ENCODE measurements around the gene CDK14.

CDK14 gene

DNA sequence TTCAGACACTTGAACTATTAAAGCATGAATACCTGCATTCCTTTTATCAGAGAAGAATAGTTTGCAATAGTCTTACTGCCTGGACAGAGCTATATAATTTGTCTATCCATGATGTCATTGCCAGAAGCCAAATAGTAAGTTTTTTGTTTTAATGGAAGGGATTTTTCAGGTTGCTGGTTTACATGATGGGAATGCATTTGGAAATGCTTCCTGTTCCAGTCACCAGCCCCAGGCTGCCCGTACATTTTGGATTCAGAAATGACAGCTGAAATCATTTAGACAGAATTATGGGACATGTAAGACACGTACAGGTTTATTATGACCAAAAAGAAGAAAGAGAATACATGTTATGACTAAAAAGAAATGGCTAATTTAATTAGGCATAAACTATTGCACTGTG lies 293.1 kb downstream of the CDK14 start:
- no peak overlapping the region for H3K9ac ChIP-seq (ENCODE audit: low read length)
- no peak overlapping the region for H2AFZ ChIP-seq (ENCODE audit: low read length)
- TF ChIP-seq, protein P1, sequence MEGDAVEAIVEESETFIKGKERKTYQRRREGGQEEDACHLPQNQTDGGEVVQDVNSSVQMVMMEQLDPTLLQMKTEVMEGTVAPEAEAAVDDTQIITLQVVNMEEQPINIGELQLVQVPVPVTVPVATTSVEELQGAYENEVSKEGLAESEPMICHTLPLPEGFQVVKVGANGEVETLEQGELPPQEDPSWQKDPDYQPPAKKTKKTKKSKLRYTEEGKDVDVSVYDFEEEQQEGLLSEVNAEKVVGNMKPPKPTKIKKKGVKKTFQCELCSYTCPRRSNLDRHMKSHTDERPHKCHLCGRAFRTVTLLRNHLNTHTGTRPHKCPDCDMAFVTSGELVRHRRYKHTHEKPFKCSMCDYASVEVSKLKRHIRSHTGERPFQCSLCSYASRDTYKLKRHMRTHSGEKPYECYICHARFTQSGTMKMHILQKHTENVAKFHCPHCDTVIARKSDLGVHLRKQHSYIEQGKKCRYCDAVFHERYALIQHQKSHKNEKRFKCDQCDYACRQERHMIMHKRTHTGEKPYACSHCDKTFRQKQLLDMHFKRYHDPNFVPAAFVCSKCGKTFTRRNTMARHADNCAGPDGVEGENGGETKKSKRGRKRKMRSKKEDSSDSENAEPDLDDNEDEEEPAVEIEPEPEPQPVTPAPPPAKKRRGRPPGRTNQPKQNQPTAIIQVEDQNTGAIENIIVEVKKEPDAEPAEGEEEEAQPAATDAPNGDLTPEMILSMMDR (IDR thresholded peaks at IDR 0.05; ENCODE audit: low read length): no peak
- TF ChIP-seq EZH2 (IDR thresholded peaks at IDR 0.05; ENCODE audit: borderline replicate concordance, low read length): no peak
- H3F3A ChIP-seq (ENCODE audit: insufficient read depth, low read length): no peaks in the 10 kb centered on the region; the same call in 1 of the 2 replicates
- no peaks in the 10 kb centered on the region for H4K20me1 ChIP-seq (ENCODE audit: insufficient read depth, low read length)
- H3K9me3 ChIP-seq (ENCODE audit: low read length): no peaks in the 10 kb centered on the region
- H3K4me3 ChIP-seq (ENCODE audit: low read depth, low read length, poor library complexity, severe bottlenecking): no peak overlapping the region
- H3K27me3 ChIP-seq (ENCODE audit: insufficient read depth, low read length): no peaks in the 10 kb centered on the region
- H3K4me2 ChIP-seq (ENCODE audit: low read length): no peak overlapping the region
- no peak overlapping the region for H3K27ac ChIP-seq (ENCODE audit: low read depth, low read length, poor library complexity, severe bottlenecking)
- H3K79me2 ChIP-seq (ENCODE audit: insufficient read depth, low read length): no peaks in the 10 kb centered on the region
- peaks cover 22% of the 10 kb centered on the region; the same call in 1 of the 2 replicates for H3K36me3 ChIP-seq (ENCODE audit: insufficient read depth, low read length)
- peaks cover 5% of the 10 kb centered on the region for H3K4me1 ChIP-seq (ENCODE audit: insufficient read depth, low read length, severe bottlenecking)
- H3K9me2 ChIP-seq (ENCODE audit: low read depth, low read length): no peaks in the 10 kb centered on the region

DNA sequence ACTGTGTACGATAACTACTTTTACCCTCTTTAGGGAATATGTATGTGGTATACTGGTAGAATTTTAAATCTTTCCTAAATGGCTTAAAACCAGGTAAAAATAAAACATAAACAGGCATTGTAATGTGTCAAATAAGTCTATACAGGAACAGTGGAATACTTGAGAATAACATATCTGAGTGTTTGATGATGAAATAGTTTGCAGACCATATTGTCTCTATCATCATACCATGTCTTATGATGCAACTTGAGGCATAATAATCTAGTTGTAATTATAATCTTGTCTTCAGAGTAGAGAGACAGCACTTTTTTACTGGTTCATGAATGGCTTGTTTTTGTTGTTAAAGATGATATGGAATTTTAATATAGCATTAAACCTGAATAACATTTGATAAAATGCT lies 293.5 kb downstream of the CDK14 start:
- Histone ChIP-seq H3K4me3 (ENCODE audit: low read depth, low read length, poor library complexity, severe bottlenecking) (no peak overlapping the region), H3F3A (ENCODE audit: insufficient read depth, low read length) (no peaks in the 10 kb centered on the region; the same call in 1 of the 2 replicates), H4K20me1 (ENCODE audit: insufficient read depth, low read length) (no peaks in the 10 kb centered on the region), H3K4me2 (ENCODE audit: low read length) (no peak overlapping the region), H3K4me1 (ENCODE audit: insufficient read depth, low read length, severe bottlenecking) (peaks cover 5% of the 10 kb centered on the region), H3K9me2 (ENCODE audit: low read depth, low read length) (no peaks in the 10 kb centered on the region), H3K27me3 (ENCODE audit: insufficient read depth, low read length) (no peaks in the 10 kb centered on the region), H3K79me2 (ENCODE audit: insufficient read depth, low read length) (no peaks in the 10 kb centered on the region), H3K9me3 (ENCODE audit: low read length) (no peaks in the 10 kb centered on the region), H3K36me3 (ENCODE audit: insufficient read depth, low read length) (peaks cover 22% of the 10 kb centered on the region; the same call in 1 of the 2 replicates), H2AFZ (ENCODE audit: low read length) (no peak overlapping the region), H3K27ac (ENCODE audit: low read depth, low read length, poor library complexity, severe bottlenecking) (no peak overlapping the region), H3K9ac (ENCODE audit: low read length) (no peak overlapping the region)
- no peak for TF ChIP-seq EZH2 (IDR thresholded peaks at IDR 0.05; ENCODE audit: borderline replicate concordance, low read length)
- TF ChIP-seq, protein P1 (IDR thresholded peaks at IDR 0.05; ENCODE audit: low read length): no peak

DNA sequence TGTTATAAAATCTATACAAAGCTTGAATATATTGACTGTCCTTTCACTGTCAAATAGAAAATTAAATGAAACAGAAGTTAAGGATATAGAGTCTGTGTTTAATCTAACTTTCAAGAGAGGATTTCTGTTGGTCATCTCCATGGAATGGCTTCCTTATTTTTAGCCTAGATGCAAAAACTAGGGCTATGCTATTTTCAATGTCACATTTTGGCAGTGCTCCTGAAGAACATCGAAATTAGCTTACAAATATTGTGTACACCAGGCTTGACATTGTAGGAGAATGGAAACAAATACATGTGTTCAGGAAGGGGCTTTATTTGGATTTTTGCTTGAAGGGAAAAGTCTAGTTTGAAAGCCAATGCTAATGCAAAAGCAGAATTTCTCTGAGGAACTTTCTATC lies 295.4 kb downstream of the CDK14 start:
- no peaks in the 10 kb centered on the region for H4K20me1 ChIP-seq (ENCODE audit: insufficient read depth, low read length)
- H3K27me3 ChIP-seq (ENCODE audit: insufficient read depth, low read length): no peaks in the 10 kb centered on the region
- peaks cover 5% of the 10 kb centered on the region for H3K4me1 ChIP-seq (ENCODE audit: insufficient read depth, low read length, severe bottlenecking)
- no peak overlapping the region for H3K4me2 ChIP-seq (ENCODE audit: low read length)
- TF ChIP-seq EZH2 (IDR thresholded peaks at IDR 0.05; ENCODE audit: borderline replicate concordance, low read length): no peak
- TF ChIP-seq, protein P1 (IDR thresholded peaks at IDR 0.05; ENCODE audit: low read length): no peak
- H2AFZ ChIP-seq (ENCODE audit: low read length): no peak overlapping the region
- peaks cover 21% of the 10 kb centered on the region; the same call in 1 of the 2 replicates for H3K36me3 ChIP-seq (ENCODE audit: insufficient read depth, low read length)
- H3K9ac ChIP-seq (ENCODE audit: low read length): no peak overlapping the region
- H3K4me3 ChIP-seq (ENCODE audit: low read depth, low read length, poor library complexity, severe bottlenecking): no peak overlapping the region
- no peaks in the 10 kb centered on the region; the same call in 1 of the 2 replicates for H3F3A ChIP-seq (ENCODE audit: insufficient read depth, low read length)
- no peaks in the 10 kb centered on the region for H3K9me3 ChIP-seq (ENCODE audit: low read length)
- H3K79me2 ChIP-seq (ENCODE audit: insufficient read depth, low read length): 0 out of 2 replicates have a peak, but pooled peaks cover 7% of the 10 kb centered on the region
- H3K27ac ChIP-seq (ENCODE audit: low read depth, low read length, poor library complexity, severe bottlenecking): no peak overlapping the region
- no peaks in the 10 kb centered on the region for H3K9me2 ChIP-seq (ENCODE audit: low read depth, low read length)
